ENCODE data around the gene KLK12.

The KLK12 gene

DNA sequence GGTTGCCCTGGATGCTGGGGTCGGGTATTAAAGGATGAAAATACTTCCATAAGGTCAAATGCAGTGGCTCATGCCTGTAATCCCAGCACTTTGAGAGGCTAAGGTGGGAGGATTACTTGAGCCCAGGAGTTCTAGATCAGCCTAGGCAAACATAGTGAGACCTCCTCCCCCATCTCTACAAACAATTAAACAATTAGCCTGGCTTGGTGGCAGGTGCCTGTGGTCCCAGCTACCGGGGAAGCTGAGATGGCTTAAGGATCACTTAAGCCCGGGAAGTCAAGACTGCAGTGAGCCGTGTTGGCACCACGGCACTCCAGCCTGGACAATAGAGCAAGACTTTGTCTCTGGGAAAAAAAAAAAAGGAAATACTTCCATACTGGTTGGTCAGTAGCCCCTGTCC, 9.9 kb downstream of the KLK12 start:
- Histone ChIP-seq H3K36me3 (ENCODE audit: control insufficient read depth in 2 of 2, insufficient read depth in 1 of 2, low read length in 2 of 2) (no peaks in the 10 kb centered on the region), H3K9me3 (ENCODE audit: control insufficient read depth, insufficient read depth, low read depth, low read length) (no peaks in the 10 kb centered on the region), H3K4me1 (ENCODE audit: control insufficient read depth, insufficient read depth, low read length) (no peaks in the 10 kb centered on the region), H3K4me3 (ENCODE audit: low read depth, low read length) (no peak overlapping the region), H3K27ac (ENCODE audit: extremely low read depth, low read depth, low read length) (no peak overlapping the region)
- no peak for TF ChIP-seq ZNF426 (tag by site-specific recombination; IDR thresholded peaks at IDR 0.05)
- 0 out of 2 replicates have a peak, but pooled peaks have one; percentile 19 for TF ChIP-seq OSR2 (tag by site-specific recombination; IDR thresholded peaks at IDR 0.05)
- TF ChIP-seq EGR2 (tag by site-specific recombination; IDR thresholded peaks at IDR 0.05; ENCODE audit: low read depth), result no peak
- no peak for TF ChIP-seq ZNF610 (tag by site-specific recombination; IDR thresholded peaks at IDR 0.05; ENCODE audit: borderline replicate concordance)
- ChIA-PET POLR2A (no interaction called here), CTCF (interaction anchor here (0.8 to 2.1 kb wide), 2 partner anchors 8 to 70 kb away, joined by 3 to 10 read pairs; no protein-coding TSS in a partner anchor)

DNA sequence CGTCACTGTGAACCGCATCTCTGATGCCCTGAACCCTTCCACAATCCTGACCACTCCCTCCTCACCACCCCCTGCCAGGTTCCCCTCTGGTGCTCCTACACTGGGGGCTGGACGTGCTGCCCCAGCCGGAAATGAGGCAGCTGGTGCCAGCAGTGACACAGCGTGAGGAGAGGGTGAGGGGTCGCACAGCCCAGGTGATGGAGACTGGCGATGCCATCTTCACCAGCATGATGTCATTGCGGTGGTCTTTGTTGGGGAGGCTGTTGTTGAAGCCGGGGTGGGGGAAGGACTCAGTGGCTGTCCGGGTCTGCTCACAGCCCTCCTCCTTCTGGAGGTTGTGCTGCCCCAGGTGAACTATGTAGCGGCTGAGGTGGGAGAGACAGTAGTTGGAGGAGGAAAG, 10.9 kb downstream of the KLK12 start:
- no peaks in the 10 kb centered on the region for H3K36me3 ChIP-seq (ENCODE audit: control insufficient read depth in 2 of 2, insufficient read depth in 1 of 2, low read length in 2 of 2)
- CTCF ChIA-PET, result interaction anchor here (8.5 kb wide), 1 partner anchor 71 kb away, joined by 177 read pairs; no protein-coding TSS in a partner anchor
- no peak overlapping the region for H3K4me3 ChIP-seq (ENCODE audit: low read depth, low read length)
- no peaks in the 10 kb centered on the region; the same call in 1 of the 2 replicates for H3K4me1 ChIP-seq (ENCODE audit: control insufficient read depth, insufficient read depth, low read length)
- no peak overlapping the region for H3K27ac ChIP-seq (ENCODE audit: extremely low read depth, low read depth, low read length)
- TF ChIP-seq ZNF433 (tag by site-specific recombination; IDR thresholded peaks at IDR 0.05; ENCODE audit: low read depth) (no peak), ZIC2 (tag by site-specific recombination; IDR thresholded peaks at IDR 0.05) (peak; percentile 31; the same call in 1 of the 2 replicates)
- POLR2A ChIA-PET, result no interaction called here
- H3K9me3 ChIP-seq (ENCODE audit: control insufficient read depth, insufficient read depth, low read depth, low read length), result no peaks in the 10 kb centered on the region

DNA sequence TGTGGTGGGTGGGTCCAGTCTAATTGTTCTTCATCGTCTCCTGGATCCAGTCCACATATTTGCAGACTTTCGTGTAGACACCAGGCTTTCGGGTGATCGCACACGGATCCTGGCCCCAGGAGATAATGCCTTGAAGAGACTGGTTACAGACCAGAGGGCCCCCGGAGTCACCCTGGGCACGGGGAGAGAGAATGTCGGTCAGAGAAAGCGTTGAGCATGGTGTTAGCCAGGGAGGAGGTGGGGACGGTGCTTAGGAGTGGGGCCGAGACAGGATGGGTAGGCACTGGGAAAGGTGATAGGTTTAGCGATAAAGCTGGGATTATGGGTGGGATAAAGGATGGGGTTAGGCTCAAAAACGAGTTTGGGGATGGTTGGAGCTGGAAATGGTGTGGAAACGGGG, 12.3 kb downstream of the KLK12 start:
- Histone ChIP-seq H3K27ac (ENCODE audit: extremely low read depth, low read depth, low read length) (no peak overlapping the region), H3K4me1 (ENCODE audit: control insufficient read depth, insufficient read depth, low read length) (no peaks in the 10 kb centered on the region; the same call in 1 of the 2 replicates), H3K9me3 (ENCODE audit: control insufficient read depth, insufficient read depth, low read depth, low read length) (no peaks in the 10 kb centered on the region), H3K4me3 (ENCODE audit: low read depth, low read length) (no peak overlapping the region), H3K36me3 (ENCODE audit: control insufficient read depth in 2 of 2, insufficient read depth in 1 of 2, low read length in 2 of 2) (no peaks in the 10 kb centered on the region)
- ChIA-PET POLR2A (no interaction called here), CTCF (interaction anchor here (0.6 to 8.5 kb wide), 5 partner anchors 9 to 72 kb away, joined by 3 to 177 read pairs (median 4); no protein-coding TSS in a partner anchor)
- TF ChIP-seq ZNF274 (IDR thresholded peaks at IDR 0.05; ENCODE audit: low read length) (no peak), ZNF274 (tag by site-specific recombination; IDR thresholded peaks at IDR 0.05; ENCODE audit: borderline replicate concordance) (no peak)
- TF ChIP-seq, protein P1, sequence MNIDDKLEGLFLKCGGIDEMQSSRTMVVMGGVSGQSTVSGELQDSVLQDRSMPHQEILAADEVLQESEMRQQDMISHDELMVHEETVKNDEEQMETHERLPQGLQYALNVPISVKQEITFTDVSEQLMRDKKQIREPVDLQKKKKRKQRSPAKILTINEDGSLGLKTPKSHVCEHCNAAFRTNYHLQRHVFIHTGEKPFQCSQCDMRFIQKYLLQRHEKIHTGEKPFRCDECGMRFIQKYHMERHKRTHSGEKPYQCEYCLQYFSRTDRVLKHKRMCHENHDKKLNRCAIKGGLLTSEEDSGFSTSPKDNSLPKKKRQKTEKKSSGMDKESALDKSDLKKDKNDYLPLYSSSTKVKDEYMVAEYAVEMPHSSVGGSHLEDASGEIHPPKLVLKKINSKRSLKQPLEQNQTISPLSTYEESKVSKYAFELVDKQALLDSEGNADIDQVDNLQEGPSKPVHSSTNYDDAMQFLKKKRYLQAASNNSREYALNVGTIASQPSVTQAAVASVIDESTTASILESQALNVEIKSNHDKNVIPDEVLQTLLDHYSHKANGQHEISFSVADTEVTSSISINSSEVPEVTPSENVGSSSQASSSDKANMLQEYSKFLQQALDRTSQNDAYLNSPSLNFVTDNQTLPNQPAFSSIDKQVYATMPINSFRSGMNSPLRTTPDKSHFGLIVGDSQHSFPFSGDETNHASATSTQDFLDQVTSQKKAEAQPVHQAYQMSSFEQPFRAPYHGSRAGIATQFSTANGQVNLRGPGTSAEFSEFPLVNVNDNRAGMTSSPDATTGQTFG (tag by site-specific recombination; IDR thresholded peaks at IDR 0.05; ENCODE audit: borderline replicate concordance), result 0 out of 2 replicates have a peak, but pooled peaks have one; percentile 33

DNA sequence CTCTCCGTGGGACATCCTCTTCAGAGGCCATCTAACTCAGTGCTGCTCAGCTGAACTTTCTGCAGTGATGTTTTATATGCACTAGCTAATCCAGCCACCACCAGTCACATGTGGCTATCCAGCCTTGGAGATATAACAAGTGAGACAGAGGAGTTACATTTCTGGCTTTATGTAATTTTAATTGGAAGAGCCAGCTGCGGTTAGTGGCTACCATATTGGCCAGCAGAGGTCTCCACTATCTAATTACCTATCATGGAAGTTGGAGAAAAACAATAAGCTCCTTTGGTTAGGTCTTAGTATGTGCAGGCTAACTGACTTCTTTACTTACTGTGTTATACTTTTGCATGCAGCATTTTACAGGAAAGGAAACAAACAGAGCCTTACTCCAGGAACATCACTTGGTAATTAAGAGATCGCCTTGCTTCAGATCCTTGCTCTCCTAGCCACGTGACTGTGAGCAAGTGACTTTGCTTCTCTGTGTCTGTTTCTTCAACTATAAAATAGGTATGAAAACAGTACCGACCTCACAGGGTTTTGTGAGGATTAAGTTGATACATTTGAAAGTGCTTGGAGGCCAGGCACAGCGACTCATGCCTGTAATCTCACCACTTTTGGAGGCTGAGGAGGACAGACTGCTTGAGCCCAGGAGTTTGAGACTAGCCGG, 13.7 kb downstream of the KLK12 start:
- ChIA-PET POLR2A (interaction anchor here (1.1 to 1.5 kb wide), 2 partner anchors 17 to 216 kb away, joined by 4 to 6 read pairs; no protein-coding TSS in a partner anchor), CTCF (interaction anchor here (0.5 to 8.5 kb wide), 41 partner anchors 9 to 1230 kb away, joined by 3 to 177 read pairs (median 4); partner anchors contain the start of genes CTU1 and KLK12)
- no peak overlapping the region for H3K4me3 ChIP-seq (ENCODE audit: low read depth, low read length)
- H3K9me3 ChIP-seq (ENCODE audit: control insufficient read depth, insufficient read depth, low read depth, low read length), result no peaks in the 10 kb centered on the region
- H3K36me3 ChIP-seq (ENCODE audit: control insufficient read depth in 2 of 2, insufficient read depth in 1 of 2, low read length in 2 of 2), result no peaks in the 10 kb centered on the region
- no peak overlapping the region for H3K27ac ChIP-seq (ENCODE audit: extremely low read depth, low read depth, low read length)
- no peaks in the 10 kb centered on the region; the same call in 1 of the 2 replicates for H3K4me1 ChIP-seq (ENCODE audit: control insufficient read depth, insufficient read depth, low read length)
- no peak for TF ChIP-seq ZNF223 (tag by site-specific recombination; IDR thresholded peaks at IDR 0.05)
- TF ChIP-seq ZNF366 (tag by site-specific recombination; conservative IDR thresholded peaks at IDR 0.05), result 0 out of 2 replicates have a peak, but pooled peaks have one; percentile 19
- TF ChIP-seq, protein P2, sequence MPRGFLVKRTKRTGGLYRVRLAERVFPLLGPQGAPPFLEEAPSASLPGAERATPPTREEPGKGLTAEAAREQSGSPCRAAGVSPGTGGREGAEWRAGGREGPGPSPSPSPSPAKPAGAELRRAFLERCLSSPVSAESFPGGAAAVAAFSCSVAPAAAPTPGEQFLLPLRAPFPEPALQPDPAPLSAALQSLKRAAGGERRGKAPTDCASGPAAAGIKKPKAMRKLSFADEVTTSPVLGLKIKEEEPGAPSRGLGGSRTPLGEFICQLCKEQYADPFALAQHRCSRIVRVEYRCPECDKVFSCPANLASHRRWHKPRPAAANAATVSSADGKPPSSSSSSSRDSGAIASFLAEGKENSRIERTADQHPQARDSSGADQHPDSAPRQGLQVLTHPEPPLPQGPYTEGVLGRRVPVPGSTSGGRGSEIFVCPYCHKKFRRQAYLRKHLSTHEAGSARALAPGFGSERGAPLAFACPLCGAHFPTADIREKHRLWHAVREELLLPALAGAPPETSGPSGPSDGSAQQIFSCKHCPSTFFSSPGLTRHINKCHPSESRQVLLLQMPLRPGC (tag by site-specific recombination; IDR thresholded peaks at IDR 0.05), result no peak
- TF ChIP-seq ZNF549 (tag by site-specific recombination; IDR thresholded peaks at IDR 0.05), result no peak
- TF ChIP-seq, protein P3, sequence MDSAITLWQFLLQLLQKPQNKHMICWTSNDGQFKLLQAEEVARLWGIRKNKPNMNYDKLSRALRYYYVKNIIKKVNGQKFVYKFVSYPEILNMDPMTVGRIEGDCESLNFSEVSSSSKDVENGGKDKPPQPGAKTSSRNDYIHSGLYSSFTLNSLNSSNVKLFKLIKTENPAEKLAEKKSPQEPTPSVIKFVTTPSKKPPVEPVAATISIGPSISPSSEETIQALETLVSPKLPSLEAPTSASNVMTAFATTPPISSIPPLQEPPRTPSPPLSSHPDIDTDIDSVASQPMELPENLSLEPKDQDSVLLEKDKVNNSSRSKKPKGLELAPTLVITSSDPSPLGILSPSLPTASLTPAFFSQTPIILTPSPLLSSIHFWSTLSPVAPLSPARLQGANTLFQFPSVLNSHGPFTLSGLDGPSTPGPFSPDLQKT (IDR thresholded peaks at IDR 0.05; ENCODE audit: borderline replicate concordance, low read depth, low read length), result no peak
- no peak for TF ChIP-seq ZNF626 (tag by site-specific recombination; IDR thresholded peaks at IDR 0.05)
- TF ChIP-seq ZNF121 (tag by site-specific recombination; IDR thresholded peaks at IDR 0.05), result no peak
- TF ChIP-seq, protein P4, sequence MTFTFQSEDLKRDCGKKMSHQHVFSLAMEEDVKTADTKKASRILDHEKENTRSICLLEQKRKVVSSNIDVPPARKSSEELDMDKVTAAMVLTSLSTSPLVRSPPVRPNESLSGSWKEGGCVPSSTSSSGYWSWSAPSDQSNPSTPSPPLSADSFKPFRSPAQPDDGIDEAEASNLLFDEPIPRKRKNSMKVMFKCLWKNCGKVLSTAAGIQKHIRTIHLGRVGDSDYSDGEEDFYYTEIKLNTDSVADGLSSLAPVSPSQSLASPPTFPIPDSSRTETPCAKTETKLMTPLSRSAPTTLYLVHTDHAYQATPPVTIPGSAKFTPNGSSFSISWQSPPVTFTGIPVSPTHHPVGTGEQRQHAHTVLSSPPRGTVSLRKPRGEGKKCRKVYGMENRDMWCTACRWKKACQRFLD (tag by site-specific recombination; IDR thresholded peaks at IDR 0.05), result no peak
- no peak for TF ChIP-seq ZNF530 (tag by site-specific recombination; IDR thresholded peaks at IDR 0.05; ENCODE audit: low read depth)
- TF ChIP-seq ZNF660 (tag by site-specific recombination; IDR thresholded peaks at IDR 0.05), result peak; percentile 71; the same call in 1 of the 2 replicates
